B cell (primary cell): Measurements from ENCODE around the gene TXNL1. TPM values are rescaled to one million over a fixed set of nuclear protein-coding genes. Genes with fewer than 3 reads are reported as not detected.

Experiments used
- ATAC-seq: fragments of 200-7000 bp; cut with Tn5 transposase; one replicate; pipeline ENCODE4 v1.10.0; 2021; ENCODE audit warnings: low read depth, mild to moderate bottlenecking, moderate number of reproducible peaks, moderate library complexity
- CTCF ChIA-PET: fragments of 350-600 bp; sonication (Branson Sonifier 250); formaldehyde crosslinking; loops from one replicate; lab custom pipeline; 2021; ENCODE audit warnings: antibody characterized with exemption, inconsistent platforms; lab: Charles Lee
- POLR2A ChIA-PET: fragments of 350-600 bp; sonication (Branson Sonifier 250); formaldehyde crosslinking; loops from one replicate; lab custom pipeline; 2021; ENCODE audit warnings: antibody characterized with exemption; lab: Charles Lee
- DNase-seq: peaks from one replicate; pipeline ENCODE4 v3.0.0; 2013
- H2AFZ ChIP-seq: 2 replicates; pipeline ENCODE4 v1.6.1; 2012; ENCODE audit warnings: mild to moderate bottlenecking, low read depth, low read length; ENCODE audit not compliant: insufficient read depth, poor library complexity, severe bottlenecking
- H3K27ac ChIP-seq, 2 donors: 1 replicate in 1 of 2; 2 replicates in 1 of 2; pipeline ENCODE4 v1.5.1; 2012 to 2013; ENCODE audit warnings: low read length in 2 of 2, mild to moderate bottlenecking in 2 of 2, moderate library complexity in 1 of 2
- H3K27me3 ChIP-seq, 4 experiments: fragments of 200-600 bp in 1 of 4; sonication (generic) in 1 of 4; replicated peaks in 1 of 4; 1 replicate in 2 of 4; 2 replicates in 2 of 4; pipeline versions ENCODE4 v1.6.1 to v1.7.0; 2013 to 2016; ENCODE audit warnings: low read length in 3 of 4, mild to moderate bottlenecking in 2 of 4, mixed read lengths in 1 of 4, moderate library complexity in 1 of 4; ENCODE audit not compliant: insufficient read depth in 4 of 4, control insufficient read depth in 3 of 4; ENCODE audit errors: control extremely low read depth in 1 of 4
- H3K36me3 ChIP-seq, 2 experiments: replicated peaks in 1 of 2; 1 replicate in 1 of 2; 2 replicates in 1 of 2; pipeline versions ENCODE4 v1.6.1 to v1.7.1; 2013; ENCODE audit warnings: low read length in 1 of 2; ENCODE audit not compliant: insufficient read depth in 2 of 2, control insufficient read depth in 1 of 2; ENCODE audit errors: control extremely low read depth in 1 of 2, extremely low read depth in 1 of 2
- H3K4me1 ChIP-seq, 2 donors: fragments of 200-600 bp in 1 of 2; sonication (generic) in 1 of 2; 1 replicate in 1 of 2; 2 replicates in 1 of 2; pipeline versions ENCODE4 v1.5.1 to v1.6.1; 2013 to 2017; ENCODE audit warnings: low read length in 2 of 2; ENCODE audit not compliant: control insufficient read depth in 2 of 2, insufficient read depth in 2 of 2
- H3K4me2 ChIP-seq: replicated peaks from 2 replicates; pipeline ENCODE3; 2012; ENCODE audit warnings: mild to moderate bottlenecking, low read depth, low read length; ENCODE audit not compliant: poor library complexity, severe bottlenecking
- H3K4me3 ChIP-seq, 5 experiments: fragments of 200-600 bp in 1 of 5; sonication (generic) in 1 of 5; 1 replicate in 3 of 5; 2 replicates in 2 of 5; pipeline versions ENCODE4 v1.5.1 to v1.7.0; 2011 to 2016; ENCODE audit warnings: low read length in 4 of 5, mild to moderate bottlenecking in 4 of 5, low read depth in 2 of 5, control low read depth in 1 of 5, moderate library complexity in 1 of 5; ENCODE audit not compliant: insufficient read depth in 1 of 5; ENCODE audit errors: control extremely low read depth in 1 of 5, extremely low read depth in 1 of 5
- H3K79me2 ChIP-seq: fragments of 200-600 bp; sonication (generic); one replicate; pipeline ENCODE4 v1.6.0; 2016; ENCODE audit warnings: low read length; ENCODE audit not compliant: control insufficient read depth, insufficient read depth
- H3K9ac ChIP-seq: fragments of 200-600 bp; sonication (generic); 2 replicates; pipeline ENCODE4 v1.6.1; 2017; ENCODE audit warnings: mild to moderate bottlenecking, low read length, moderate library complexity
- H3K9me3 ChIP-seq, 3 donors: one replicate each; pipeline versions ENCODE4 v1.6.1 to v1.7.1; 2013; ENCODE audit warnings: low read length in 2 of 3; ENCODE audit not compliant: control insufficient read depth in 2 of 3, insufficient read depth in 1 of 3; ENCODE audit errors: control extremely low read depth in 1 of 3
- H4K20me1 ChIP-seq: 2 replicates; pipeline ENCODE4 v1.6.0; 2012; ENCODE audit warnings: mild to moderate bottlenecking, low read length; ENCODE audit not compliant: insufficient read depth, control insufficient read depth, poor library complexity, severe bottlenecking
- H3K27ac Mint-ChIP-seq: one replicate; pipeline ENCODE4 v1.8.0; 2021; ENCODE audit warnings: mixed read lengths
- H3K27me3 Mint-ChIP-seq: one replicate; pipeline ENCODE4 v1.8.0; 2021; ENCODE audit warnings: mixed read lengths
- H3K4me1 Mint-ChIP-seq: one replicate; pipeline ENCODE4 v1.8.0; 2021; ENCODE audit warnings: mixed read lengths
- H3K4me3 Mint-ChIP-seq: one replicate; pipeline ENCODE4 v1.8.0; 2021; ENCODE audit warnings: mixed read lengths
- H3K9me3 Mint-ChIP-seq: one replicate; pipeline ENCODE4 v1.8.0; 2022; ENCODE audit warnings: mixed read lengths; ENCODE audit not compliant: insufficient read depth
- CTCF ChIP-seq: fragments of 200-600 bp; IDR thresholded peaks from one replicate; pipeline ENCODE4 v1.8.0; 2022; ENCODE audit warnings: antibody characterized with exemption, mild to moderate bottlenecking
- EZH2 ChIP-seq: IDR thresholded peaks from 2 replicates; pipeline ENCODE4 v1.6.1; 2012; ENCODE audit warnings: borderline replicate concordance, low read depth, mild to moderate bottlenecking, moderate library complexity, low read length; ENCODE audit not compliant: insufficient read depth, poor library complexity, severe bottlenecking
- WGBS: methylation state at CpG from one replicate; pipeline ENCODE4 v1.1.5; 2013; ENCODE audit warnings: missing lambda C conversion rate; ENCODE audit not compliant: insufficient coverage; 5-methylcytosine and 5-hydroxymethylcytosine counted together
- intact Hi-C: fragments of 100-400 bp; cut with micrococcal nuclease; formaldehyde crosslinking; loops from one replicate; pipeline ENCODE4 v1.10.0; 2022
- polyA plus RNA-seq: library from polyadenylated mRNA; depleted of rRNA; stranded (reverse); fragments of >200 nt; gene quantifications from 2 replicates; pipeline ENCODE4 v1.2.3, GENCODE V29; 2012
- total RNA-seq, 2 donors: library from RNA; stranded (reverse); fragments of 120-200 nt in 1 of 2; gene quantifications; 1 replicate in 1 of 2; 2 replicates in 1 of 2; pipeline versions ENCODE4 v1.2.3 to v1.2.4, GENCODE V29; 2013 to 2022

Gene TXNL1
- total and polyA plus RNA-seq, 2 donors (not counting 1 experiment from before 2014, with no cell fraction given) = 20.2 to 45.4 TPM

DNA sequence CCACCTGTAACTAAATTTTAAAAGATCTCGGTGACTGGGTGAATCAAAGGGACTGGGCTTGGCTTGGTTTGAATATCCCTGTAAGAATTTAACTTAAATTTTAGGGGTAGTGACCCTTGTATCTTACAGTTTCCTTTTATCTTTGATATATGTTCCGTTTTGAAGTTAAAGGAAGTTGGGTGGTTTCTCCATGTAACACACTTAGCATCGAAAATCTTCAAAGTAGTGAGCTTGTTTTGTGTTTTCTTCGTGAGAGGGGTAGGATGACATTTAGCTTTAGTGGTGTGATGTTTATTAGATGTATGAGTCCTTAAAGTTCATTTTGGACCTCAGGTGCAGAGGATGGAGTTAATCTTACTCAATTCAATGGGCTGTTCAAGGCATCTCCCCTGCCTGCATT is 14.4 kb upstream of the TXNL1 start:
- H3K36me3 ChIP-seq = no peaks in the 10 kb centered on the region

More for the DNA sequence above, 14.4 kb upstream of the TXNL1 start:
- Histone ChIP-seq H3K27me3 (no peaks in the 10 kb centered on the region), H3K79me2 (peaks cover 52% of the 10 kb centered on the region), H3K9me3 (peaks cover 0 to 3% (median 0%) of the 10 kb centered on the region in 3 donors), H3K4me2 (peak overlapping the region; percentile 95), H3K4me1 (peaks cover 19 to 26% of the 10 kb centered on the region in 2 donors), H4K20me1 (no peaks in the 10 kb centered on the region), H3K9ac (peak overlapping the region; percentile 3), H3K27ac (peak overlapping the region in 1 of 2 donors; percentile 32), H3K4me3 (no peak overlapping the region), H2AFZ (peak overlapping the region; percentile 59)
- TF ChIP-seq CTCF = no peak
- no peak for TF ChIP-seq EZH2
- CTCF ChIA-PET = no interaction called here
- POLR2A ChIA-PET = no interaction called here
- 14% methylated on average over 1 of the region's 4 CpGs for WGBS
- DNase-seq (no peak), ATAC-seq (no peak)
- H3K4me3 Mint-ChIP-seq = peak overlapping the region; percentile 44
- peaks cover 38% of the 10 kb centered on the region for H3K4me1 Mint-ChIP-seq
- no peaks in the 10 kb centered on the region for H3K9me3 Mint-ChIP-seq
- peak overlapping the region; percentile 26 for H3K27ac Mint-ChIP-seq
- no peaks in the 10 kb centered on the region for H3K27me3 Mint-ChIP-seq
- intact Hi-C loops = loop anchor here (5.0 to 10.0 kb wide), 4 partner anchors 934 to 1331 kb away; partner anchors contain the start of genes FECH and NARS1
